Activated CD8-positive, alpha-beta T cell treated with anti-CD3 and anti-CD28 coated beads for 36 hours (primary cell): Measurements from ENCODE around the gene FANK1. TPM values are rescaled to one million over a fixed set of nuclear protein-coding genes. Genes with fewer than 3 reads are reported as not detected.

Experiments used
- ATAC-seq: fragments of 200-7000 bp; cut with Tn5 transposase; one replicate; pipeline ENCODE4 v1.10.0; 2021; ENCODE audit warnings: mild to moderate bottlenecking, moderate library complexity
- CTCF ChIA-PET: fragments of 350-600 bp; sonication (Branson Sonifier 250); formaldehyde crosslinking; loops from one replicate; lab custom pipeline; 2021; ENCODE audit warnings: antibody characterized with exemption; lab: Charles Lee
- POLR2A ChIA-PET: fragments of 350-600 bp; sonication (Branson Sonifier 250); formaldehyde crosslinking; loops from one replicate; lab custom pipeline; 2021; ENCODE audit warnings: antibody characterized with exemption; lab: Charles Lee
- DNase-seq: peaks from one replicate; pipeline ENCODE4 v3.0.0-alpha.2; 2020
- H3K27ac Mint-ChIP-seq: one replicate; pipeline ENCODE4 v1.8.0; 2021; ENCODE audit warnings: mild to moderate bottlenecking, mixed read lengths
- H3K27me3 Mint-ChIP-seq: one replicate; pipeline ENCODE4 v1.8.0; 2021; ENCODE audit warnings: mixed read lengths
- H3K36me3 Mint-ChIP-seq: one replicate; pipeline ENCODE4 v1.8.0; 2021; ENCODE audit warnings: low read depth, mixed read lengths
- H3K4me1 Mint-ChIP-seq: one replicate; pipeline ENCODE4 v1.8.0; 2021; ENCODE audit warnings: low read depth, mixed read lengths
- H3K4me3 Mint-ChIP-seq: one replicate; pipeline ENCODE4 v1.8.0; 2021; ENCODE audit warnings: mild to moderate bottlenecking, moderate library complexity, mixed read lengths
- H3K9me3 Mint-ChIP-seq: one replicate; pipeline ENCODE4 v1.8.0; 2021; ENCODE audit warnings: mixed read lengths
- intact Hi-C: fragments of 100-400 bp; cut with micrococcal nuclease; formaldehyde crosslinking; loops from one replicate; pipeline ENCODE4 v1.10.0; 2022
- total RNA-seq, 2 experiments: library from RNA; stranded (reverse); gene quantifications; one replicate each; pipeline ENCODE4 v1.2.3, GENCODE V29; 2021
- TF ChIP-seq, protein P1 (sequence below): fragments of 200-600 bp; IDR thresholded peaks from one replicate; pipeline ENCODE4 v1.8.0; 2022; ENCODE audit warnings: antibody characterized with exemption, mild to moderate bottlenecking

Gene FANK1
- total RNA-seq, 2 experiments from 2014 or later = 0.45 to 0.58 TPM

DNA sequence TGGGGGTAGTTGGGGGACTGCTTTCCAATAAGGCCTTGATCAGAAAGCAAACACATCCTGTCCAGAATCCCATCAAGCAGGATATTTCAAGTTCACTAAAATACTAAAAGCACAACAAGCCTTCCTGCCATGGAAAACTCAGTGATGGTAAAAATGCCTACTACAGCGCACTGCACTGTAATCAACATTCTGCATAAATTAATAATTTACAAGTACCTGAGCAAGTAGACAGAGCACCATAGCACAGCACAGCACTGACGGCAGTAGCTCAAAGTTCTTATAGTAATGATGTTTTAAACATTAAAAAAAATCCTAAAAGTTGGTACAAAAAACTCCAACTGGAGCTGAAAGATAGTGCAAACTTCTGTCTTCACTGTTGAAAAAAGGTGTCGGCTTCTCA, 120.5 kb downstream of the FANK1 start:
- H3K27ac Mint-ChIP-seq = no peak overlapping the region
- ChIA-PET POLR2A (no interaction called here), CTCF (no interaction called here)
- peaks cover 3% of the 10 kb centered on the region for H3K27me3 Mint-ChIP-seq
- H3K4me3 Mint-ChIP-seq = no peak overlapping the region
- H3K9me3 Mint-ChIP-seq = no peaks in the 10 kb centered on the region
- ATAC-seq (no peak), DNase-seq (no peak)
- H3K36me3 Mint-ChIP-seq = no peaks in the 10 kb centered on the region
- TF ChIP-seq, protein P1, sequence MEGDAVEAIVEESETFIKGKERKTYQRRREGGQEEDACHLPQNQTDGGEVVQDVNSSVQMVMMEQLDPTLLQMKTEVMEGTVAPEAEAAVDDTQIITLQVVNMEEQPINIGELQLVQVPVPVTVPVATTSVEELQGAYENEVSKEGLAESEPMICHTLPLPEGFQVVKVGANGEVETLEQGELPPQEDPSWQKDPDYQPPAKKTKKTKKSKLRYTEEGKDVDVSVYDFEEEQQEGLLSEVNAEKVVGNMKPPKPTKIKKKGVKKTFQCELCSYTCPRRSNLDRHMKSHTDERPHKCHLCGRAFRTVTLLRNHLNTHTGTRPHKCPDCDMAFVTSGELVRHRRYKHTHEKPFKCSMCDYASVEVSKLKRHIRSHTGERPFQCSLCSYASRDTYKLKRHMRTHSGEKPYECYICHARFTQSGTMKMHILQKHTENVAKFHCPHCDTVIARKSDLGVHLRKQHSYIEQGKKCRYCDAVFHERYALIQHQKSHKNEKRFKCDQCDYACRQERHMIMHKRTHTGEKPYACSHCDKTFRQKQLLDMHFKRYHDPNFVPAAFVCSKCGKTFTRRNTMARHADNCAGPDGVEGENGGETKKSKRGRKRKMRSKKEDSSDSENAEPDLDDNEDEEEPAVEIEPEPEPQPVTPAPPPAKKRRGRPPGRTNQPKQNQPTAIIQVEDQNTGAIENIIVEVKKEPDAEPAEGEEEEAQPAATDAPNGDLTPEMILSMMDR = no peak
- intact Hi-C loops = no loop called here
- no peaks in the 10 kb centered on the region for H3K4me1 Mint-ChIP-seq

DNA sequence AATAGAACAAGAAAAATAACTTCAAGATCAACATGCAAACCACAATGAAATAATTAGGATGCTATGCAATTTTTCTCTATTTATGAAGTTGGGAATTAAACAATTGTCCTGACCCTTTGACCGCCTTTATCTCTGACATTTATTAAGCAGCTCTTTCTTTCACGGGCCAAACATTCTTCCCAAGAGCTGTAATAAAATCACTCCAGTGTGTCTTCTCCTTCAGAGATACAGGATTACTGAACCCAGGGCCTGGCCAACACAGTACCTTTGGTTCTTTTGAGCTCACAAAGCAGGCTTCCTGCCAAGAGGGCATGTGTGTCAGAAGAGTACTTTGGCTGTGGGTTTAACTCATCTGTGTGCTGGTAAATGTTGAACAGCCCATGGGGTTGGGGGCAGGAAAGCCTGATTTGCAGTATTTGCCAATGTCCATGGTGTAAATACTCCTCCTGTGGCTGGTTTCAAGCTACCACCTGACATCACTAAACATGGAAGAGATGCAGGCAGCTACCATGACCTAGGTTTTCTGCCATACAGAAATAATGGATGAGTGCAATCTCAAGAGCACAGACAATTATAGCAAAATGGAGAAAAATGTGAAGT, 121.7 kb downstream of the FANK1 start:
- Mint-ChIP-seq H3K27ac (no peak overlapping the region), H3K27me3 (peaks cover 3% of the 10 kb centered on the region), H3K9me3 (no peaks in the 10 kb centered on the region), H3K36me3 (no peaks in the 10 kb centered on the region), H3K4me1 (no peaks in the 10 kb centered on the region), H3K4me3 (no peak overlapping the region)
- ATAC-seq (no peak), DNase-seq (no peak)
- ChIA-PET CTCF (no interaction called here), POLR2A (no interaction called here)
- TF ChIP-seq, protein P1 = no peak
- intact Hi-C loops = no loop called here

DNA sequence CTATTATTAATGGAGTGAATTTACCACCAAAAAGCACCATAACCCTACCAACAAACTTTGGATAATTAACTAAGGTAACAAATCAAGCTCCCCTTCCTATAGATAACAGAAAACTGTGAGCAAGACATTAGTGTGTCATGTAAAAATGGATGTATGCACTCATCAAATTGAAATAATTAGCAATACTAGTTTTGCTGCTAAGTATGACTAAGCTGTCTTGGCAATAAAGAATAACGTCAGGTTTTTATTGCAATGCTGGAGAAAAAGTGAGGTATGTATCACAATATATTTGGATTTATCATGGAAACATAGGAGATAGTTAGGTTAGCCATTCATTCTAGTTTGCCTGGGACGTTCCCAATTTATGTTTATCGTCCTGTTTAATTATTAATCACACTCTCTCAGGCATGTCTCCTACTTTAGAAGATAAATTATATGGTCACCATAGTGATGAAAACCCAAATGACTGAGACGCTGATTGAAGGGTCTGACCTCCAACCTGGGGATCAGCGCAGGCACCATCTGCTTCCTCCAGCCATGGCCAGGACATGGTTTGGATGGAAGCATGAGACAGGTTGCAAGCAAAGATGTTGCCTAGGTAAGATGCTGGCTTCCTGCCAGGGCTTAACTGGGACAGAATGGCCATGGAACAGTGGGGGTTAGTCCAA, 125.6 kb downstream of the FANK1 start:
- H3K4me1 Mint-ChIP-seq = no peaks in the 10 kb centered on the region
- H3K36me3 Mint-ChIP-seq = no peaks in the 10 kb centered on the region
- no peak overlapping the region for H3K4me3 Mint-ChIP-seq
- peaks cover 3% of the 10 kb centered on the region for H3K27me3 Mint-ChIP-seq
- TF ChIP-seq, protein P1 = no peak
- POLR2A ChIA-PET = no interaction called here
- H3K27ac Mint-ChIP-seq = no peak overlapping the region
- DNase-seq (no peak), ATAC-seq (no peak)
- CTCF ChIA-PET = no interaction called here
- peaks cover 2% of the 10 kb centered on the region for H3K9me3 Mint-ChIP-seq
- intact Hi-C loops = no loop called here

DNA sequence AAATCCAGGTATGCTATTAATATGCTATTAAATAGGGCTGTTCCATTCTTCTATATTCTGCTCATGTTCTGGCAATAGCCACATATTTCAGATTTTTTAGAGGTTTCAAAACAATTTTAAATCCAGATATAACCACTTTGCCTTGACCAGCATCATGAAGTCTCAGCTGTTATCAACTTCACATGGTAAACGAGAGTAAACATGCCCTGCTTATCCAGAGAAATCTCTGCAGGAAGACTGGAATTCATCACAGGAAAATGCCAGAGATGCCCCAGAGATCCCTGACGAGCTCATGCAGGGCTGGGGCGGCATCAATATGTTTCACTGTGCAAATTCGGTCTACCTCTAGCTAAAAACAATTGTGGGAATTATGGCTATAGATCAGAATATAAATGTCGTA, 126.5 kb downstream of the FANK1 start:
- ATAC-seq = no peak
- ChIA-PET CTCF (no interaction called here), POLR2A (no interaction called here)
- Mint-ChIP-seq H3K9me3 (peaks cover 2% of the 10 kb centered on the region), H3K27ac (no peak overlapping the region), H3K36me3 (no peaks in the 10 kb centered on the region), H3K4me3 (no peak overlapping the region), H3K4me1 (no peaks in the 10 kb centered on the region), H3K27me3 (peaks cover 3% of the 10 kb centered on the region)
- no peak for DNase-seq
- TF ChIP-seq, protein P1 = no peak
- intact Hi-C loops = no loop called here

DNA sequence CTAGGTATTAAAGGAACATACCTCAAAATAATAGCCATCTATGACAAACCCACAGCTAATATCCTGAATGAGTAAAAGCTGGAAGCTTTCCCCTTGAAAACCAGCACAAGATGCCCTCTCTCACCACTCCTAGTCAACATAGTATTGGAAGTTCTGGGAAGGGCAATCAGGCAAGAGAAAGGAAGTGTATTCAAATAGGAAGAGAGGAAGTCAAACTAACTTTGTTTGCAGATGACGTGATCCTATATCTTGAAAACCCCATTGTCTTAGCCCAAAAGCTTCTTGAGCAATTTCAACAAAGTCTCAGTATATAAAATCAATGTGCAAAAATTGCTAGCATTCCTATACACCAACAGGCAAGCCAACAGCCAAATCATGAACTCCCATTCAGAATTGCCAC, 131.3 kb downstream of the FANK1 start:
- DNase-seq (no peak), ATAC-seq (no peak)
- H3K36me3 Mint-ChIP-seq = no peaks in the 10 kb centered on the region
- POLR2A ChIA-PET = no interaction called here
- H3K27ac Mint-ChIP-seq = no peak overlapping the region
- TF ChIP-seq, protein P1 = no peak
- CTCF ChIA-PET = interaction anchor here (0.6 kb wide), 1 partner anchor 163 kb away, joined by 3 read pairs; no protein-coding TSS in a partner anchor
- H3K4me1 Mint-ChIP-seq = no peaks in the 10 kb centered on the region
- H3K4me3 Mint-ChIP-seq = no peak overlapping the region
- peaks cover 14% of the 10 kb centered on the region for H3K9me3 Mint-ChIP-seq
- intact Hi-C loops = no loop called here
- H3K27me3 Mint-ChIP-seq = no peaks in the 10 kb centered on the region
